HepG2 (cell line): ENCODE data around the gene CNKSR3. TPM values are rescaled to one million over a fixed set of nuclear protein-coding genes. Genes with fewer than 3 reads are reported as not detected.
A peak's percentile ranks its signal among the peaks of the same experiment; 100 is the strongest.

Source experiments
- CSRNP2 ChIP-seq: sonication (generic); formaldehyde crosslinking; conservative IDR thresholded peaks from 2 replicates; pipeline ENCODE4 v1.8.0; 2022; ENCODE audit warnings: low read depth, missing genetic modification reagents
- ETS1 ChIP-seq: sonication (generic); formaldehyde crosslinking; IDR thresholded peaks from 2 replicates; pipeline ENCODE4 v1.4.0; 2020; ENCODE audit warnings: missing genetic modification reagents
- FOXA1 ChIP-seq, 2 experiments: fragments of 450-650 bp in 1 of 2; sonication (generic) in 1 of 2; formaldehyde crosslinking in 1 of 2; IDR thresholded peaks; 2 replicates each; pipeline versions ENCODE4 v1.4.0 to v1.6.1; 2016 to 2020; ENCODE audit warnings: missing genetic modification reagents in 1 of 2
- GFI1 ChIP-seq: sonication (generic); formaldehyde crosslinking; IDR thresholded peaks from 2 replicates; pipeline ENCODE4 v1.5.0; 2020; ENCODE audit warnings: missing genetic modification reagents, mild to moderate bottlenecking, borderline replicate concordance
- KLF16 ChIP-seq, 2 experiments: sonication (generic) in 1 of 2; formaldehyde crosslinking in 1 of 2; IDR thresholded peaks; 2 replicates each; pipeline versions ENCODE4 v1.6.1 to v1.8.0; 2016 to 2023; ENCODE audit warnings: missing genetic modification reagents in 2 of 2, missing compliant biosample characterization in 1 of 2
- PAXIP1 ChIP-seq: sonication (generic); formaldehyde crosslinking; conservative IDR thresholded peaks from 2 replicates; pipeline ENCODE4 v1.4.0; 2020; ENCODE audit warnings: mild to moderate bottlenecking, missing genetic modification reagents, moderate library complexity
- SP140L ChIP-seq: sonication (generic); formaldehyde crosslinking; IDR thresholded peaks from 2 replicates; pipeline ENCODE4 v1.4.0; 2020; ENCODE audit warnings: missing genetic modification reagents, borderline replicate concordance
- U2AF1 ChIP-seq: fragments of 200-400 bp; formaldehyde crosslinking; optimal IDR thresholded peaks from 2 replicates; pipeline ENCODE3; 2017; ENCODE audit warnings: mild to moderate bottlenecking, low read depth, low read length
- ZBTB40 ChIP-seq, 2 experiments: fragments of 450-650 bp in 1 of 2; sonication (generic) in 1 of 2; formaldehyde crosslinking in 1 of 2; IDR thresholded peaks; 2 replicates each; pipeline versions ENCODE4 v1.6.1 to v1.8.0; 2016 to 2022; ENCODE audit warnings: antibody characterized with exemption in 1 of 2, mild to moderate bottlenecking in 1 of 2, missing genetic modification reagents in 1 of 2
- ZNF75D ChIP-seq: sonication (generic); formaldehyde crosslinking; IDR thresholded peaks from 2 replicates; pipeline ENCODE4 v1.8.1; 2023; ENCODE audit warnings: missing genetic modification reagents, mild to moderate bottlenecking, borderline replicate concordance
- polyA plus RNA-seq, 8 experiments: library from polyadenylated mRNA; depleted of rRNA in 3 of 8; stranded (reverse) in 7 of 8; unstranded in 1 of 8; fragments of >200 nt; fragmentation: Illumina TruSeq in 4 of 8; extraction: Trizol in 4 of 8; gene quantifications; 2 replicates each; pipeline versions ENCODE4 v1.2.1 to v1.2.3, GENCODE V29; 2011 to 2016; ENCODE audit warnings: low read depth in 4 of 8, missing spikeins in 1 of 8, mixed read lengths in 1 of 8; ENCODE audit not compliant: insufficient read depth in 1 of 8
- total RNA-seq, 5 experiments: library from RNA; depleted of rRNA; stranded (reverse); fragments of >200 nt; fragmentation: Illumina TruSeq; extraction: Trizol; gene quantifications; 2 replicates each; pipeline ENCODE4 v1.2.3, GENCODE V29; 2016; ENCODE audit warnings: low read depth in 1 of 5

CNKSR3 gene
- total and polyA plus RNA-seq, 2 of the 13 experiments (the other 11 are each of a cell fraction or from before 2014, with no cell fraction given), result 9.2 to 38.6 TPM

- TF ChIP-seq PAXIP1 (peak; percentile 87), KLF16 (CRISPR knock-in tag; IDR thresholded peaks at IDR 0.05) (peak in 1 of 2 experiments; percentile 31; a peak in 1 of 4 replicates), GFI1 (CRISPR knock-in tag) (peak; percentile 57; the same call in 1 of the 2 replicates), ETS1 (CRISPR knock-in tag) (no peak), ZBTB40 (IDR thresholded peaks at IDR 0.05) (no peak), ZBTB40 (CRISPR knock-in tag; IDR thresholded peaks at IDR 0.05) (no peak), ZNF75D (CRISPR knock-in tag) (no peak), U2AF1 (no peak), FOXA1 (IDR thresholded peaks at IDR 0.05) (no peak), FOXA1 (CRISPR knock-in tag; IDR thresholded peaks at IDR 0.05) (peak; percentile 71), CSRNP2 (CRISPR knock-in tag) (no peak), SP140L (CRISPR knock-in tag) (no peak)
Observed at GRCh38 chr6:154508573-154509375, 1.7 kb downstream of the CNKSR3 start (continued).
